ENCODE data around the gene BACH2. TPM values are rescaled to one million over a fixed set of nuclear protein-coding genes. Genes with fewer than 3 reads are reported as not detected.

BACH2 gene
- total and polyA plus RNA-seq, 2 of the 4 experiments (the other 2 are of a cell fraction) = 1.3 to 1.4 TPM

DNA sequence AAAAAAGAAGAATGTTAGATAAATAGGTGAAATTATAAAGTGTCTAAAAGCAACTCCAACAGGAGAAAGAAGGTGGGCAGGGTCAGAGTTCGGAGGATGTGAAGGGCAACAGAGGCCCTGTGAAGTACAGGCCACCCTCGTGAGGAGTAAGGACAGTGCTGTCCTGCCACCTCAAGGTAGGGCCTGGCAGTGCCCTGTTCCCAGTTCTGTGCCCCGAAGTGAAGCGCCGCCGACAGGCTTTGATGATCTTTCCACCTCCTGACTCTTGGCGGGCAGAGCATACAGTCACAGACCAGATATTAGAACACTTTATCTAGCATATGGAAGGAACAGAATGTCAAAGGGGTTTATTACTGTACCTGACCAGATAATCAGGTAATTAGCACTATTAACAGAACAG is 326.6 kb downstream of the BACH2 start:
- Histone ChIP-seq H4K91ac (ENCODE audit: insufficient read depth, low read depth, low read length) (no peak overlapping the region), H3K4me3 (ENCODE audit: insufficient read depth, low read depth, low read length) (no peak overlapping the region), H3K27ac (ENCODE audit: insufficient read depth, low read length) (no peak overlapping the region), H2BK20ac (ENCODE audit: low read depth, low read length) (no peak overlapping the region), H3K36me3 (ENCODE audit: control insufficient read depth, insufficient read depth, low read length) (no peaks in the 10 kb centered on the region), H2BK15ac (ENCODE audit: low read depth, low read length) (no peak overlapping the region), H3K79me1 (ENCODE audit: low read depth in 1 of 2, low read length in 2 of 2) (no peaks in the 10 kb centered on the region), H3K14ac (replicated peaks; ENCODE audit: low read depth, low read length) (no peak overlapping the region), H3K4ac (ENCODE audit: low read depth, low read length) (no peak overlapping the region; the same call in 1 of the 2 replicates), H3K9me1 (ENCODE audit: insufficient read depth, low read length) (no peaks in the 10 kb centered on the region), H3K23ac (ENCODE audit: low read depth, low read length) (no peak overlapping the region), H3K56ac (ENCODE audit: extremely low read depth, insufficient read depth, low read length) (no peak overlapping the region), H3K27me3 (ENCODE audit: control insufficient read depth, insufficient read depth, low read length) (no peaks in the 10 kb centered on the region; the same call in 1 of the 2 replicates), H4K8ac (ENCODE audit: low read depth in 2 of 2, low read length in 2 of 2) (no peak overlapping the region), H2AK9ac (replicated peaks; ENCODE audit: low read depth, low read length, poor library complexity) (peak overlapping the region; percentile 39), H2BK120ac (ENCODE audit: low read depth, low read length) (no peak overlapping the region), H2BK5ac (ENCODE audit: low read depth, low read length, poor library complexity, severe bottlenecking) (no peak overlapping the region), H4K5ac (ENCODE audit: low read depth, low read length) (no peak overlapping the region), H2AK5ac (ENCODE audit: low read depth, low read length) (no peak overlapping the region), H4K20me1 (ENCODE audit: insufficient read depth, low read length) (no peaks in the 10 kb centered on the region), H3K4me1 (ENCODE audit: control insufficient read depth, insufficient read depth, low read length) (no peaks in the 10 kb centered on the region), H3K9ac (ENCODE audit: low read depth, low read length) (no peak overlapping the region), H2AFZ (replicated peaks; ENCODE audit: low read length, poor library complexity) (peak overlapping the region; percentile 32), H3K9me3 (ENCODE audit: control insufficient read depth, insufficient read depth, low read length) (no peaks in the 10 kb centered on the region), H3K4me2 (ENCODE audit: low read depth, low read length) (no peak overlapping the region), H3K18ac (ENCODE audit: low read depth, low read length) (no peak overlapping the region)
- 80% methylated on average over 1 of the region's 7 CpGs; no CpG with 5 or more reads in 1 of the 2 experiments for WGBS, 2 experiments (ENCODE audit: extremely low coverage in 2 of 2, insufficient read length in 1 of 2)
- ATAC-seq (ENCODE audit: low read depth) (no peak), DNase-seq (no peak)
- POLR2A ChIA-PET (ENCODE audit: unreplicated experiment) = no interaction called here
- CTCF ChIA-PET = interaction anchor here (0.7 to 1.4 kb wide), 4 partner anchors 12 to 253 kb away, joined by 3 to 5 read pairs (median 4); no protein-coding TSS in a partner anchor
- TF ChIP-seq, protein P1, sequence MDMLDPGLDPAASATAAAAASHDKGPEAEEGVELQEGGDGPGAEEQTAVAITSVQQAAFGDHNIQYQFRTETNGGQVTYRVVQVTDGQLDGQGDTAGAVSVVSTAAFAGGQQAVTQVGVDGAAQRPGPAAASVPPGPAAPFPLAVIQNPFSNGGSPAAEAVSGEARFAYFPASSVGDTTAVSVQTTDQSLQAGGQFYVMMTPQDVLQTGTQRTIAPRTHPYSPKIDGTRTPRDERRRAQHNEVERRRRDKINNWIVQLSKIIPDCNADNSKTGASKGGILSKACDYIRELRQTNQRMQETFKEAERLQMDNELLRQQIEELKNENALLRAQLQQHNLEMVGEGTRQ (IDR thresholded peaks at IDR 0.05; ENCODE audit: low read depth, low read length) = no peak
- TF ChIP-seq CHD1 (IDR thresholded peaks at IDR 0.05; ENCODE audit: low read depth, low read length) = no peak
- TF ChIP-seq RCOR1 (IDR thresholded peaks at IDR 0.05; ENCODE audit: insufficient replicate concordance, low read length) = no peak
- TF ChIP-seq, protein P2, sequence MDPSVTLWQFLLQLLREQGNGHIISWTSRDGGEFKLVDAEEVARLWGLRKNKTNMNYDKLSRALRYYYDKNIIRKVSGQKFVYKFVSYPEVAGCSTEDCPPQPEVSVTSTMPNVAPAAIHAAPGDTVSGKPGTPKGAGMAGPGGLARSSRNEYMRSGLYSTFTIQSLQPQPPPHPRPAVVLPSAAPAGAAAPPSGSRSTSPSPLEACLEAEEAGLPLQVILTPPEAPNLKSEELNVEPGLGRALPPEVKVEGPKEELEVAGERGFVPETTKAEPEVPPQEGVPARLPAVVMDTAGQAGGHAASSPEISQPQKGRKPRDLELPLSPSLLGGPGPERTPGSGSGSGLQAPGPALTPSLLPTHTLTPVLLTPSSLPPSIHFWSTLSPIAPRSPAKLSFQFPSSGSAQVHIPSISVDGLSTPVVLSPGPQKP (IDR thresholded peaks at IDR 0.05; ENCODE audit: borderline replicate concordance, low read depth, low read length) = no peak
- TF ChIP-seq NFE2L2 (IDR thresholded peaks at IDR 0.05; ENCODE audit: low read depth, low read length) = no peak
- intact Hi-C loops (cut with micrococcal nuclease) = loop anchor here (1.0 to 2.0 kb wide), 6 partner anchors 128 to 509 kb away; partner anchors contain the start of gene BACH2
- in situ Hi-C loops (cut with MboI; ENCODE audit: low sequenced_read_pairs) = loop anchor here (5.0 to 10.0 kb wide), 3 partner anchors 125 to 417 kb away; no protein-coding TSS in a partner anchor
- BruUV-seq (replicated peaks) = no TSS peak
- dilution Hi-C loops (cut with HindIII; ENCODE audit: low sequenced_read_pairs, unreplicated experiment) = no loop called here
